Hippocampal formation (tissue), 2 donors: ENCODE results near the gene SSNA1.
A peak's percentile ranks its signal among the peaks of the same experiment; 100 is the strongest.

ENCODE experiments used
- DNase-seq, 2 donors: peaks; one replicate each; lab custom pipeline; 2025; lab: John Stamatoyannopoulos, UW

The SSNA1 gene

DNA sequence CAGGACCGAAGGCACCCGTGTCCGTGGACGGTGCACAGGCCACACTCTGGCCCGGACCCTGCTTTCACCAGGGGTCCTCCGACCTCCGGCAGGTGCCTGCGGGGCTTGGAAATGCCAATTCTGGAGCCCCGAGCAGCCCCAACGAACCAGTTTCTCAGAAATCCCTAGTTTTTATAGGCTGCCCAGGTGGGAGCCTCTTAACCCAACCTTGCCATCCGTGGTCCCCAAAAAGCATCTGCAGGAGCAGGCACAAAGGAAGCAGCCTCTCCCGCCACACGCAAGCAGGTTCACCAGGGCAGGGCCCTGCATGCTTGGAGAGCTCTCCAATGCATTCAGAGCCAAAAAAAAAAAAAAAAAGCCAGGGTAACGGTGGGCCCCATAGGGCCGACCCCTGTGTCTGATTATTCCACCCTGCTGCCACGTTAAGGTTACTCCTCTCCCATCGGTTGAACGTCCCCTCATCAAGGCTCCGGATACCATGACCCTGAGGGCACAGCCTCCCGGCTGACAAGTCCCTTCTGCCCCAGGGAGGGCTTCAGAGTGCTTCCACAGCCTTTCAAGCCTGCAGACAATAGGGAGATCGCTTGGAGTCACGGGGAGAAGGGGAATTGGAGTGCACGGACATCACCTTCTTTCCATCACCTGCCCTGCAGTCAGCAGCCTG is 12.9 kb downstream of the SSNA1 start:
- DNase-seq: no peak

DNA sequence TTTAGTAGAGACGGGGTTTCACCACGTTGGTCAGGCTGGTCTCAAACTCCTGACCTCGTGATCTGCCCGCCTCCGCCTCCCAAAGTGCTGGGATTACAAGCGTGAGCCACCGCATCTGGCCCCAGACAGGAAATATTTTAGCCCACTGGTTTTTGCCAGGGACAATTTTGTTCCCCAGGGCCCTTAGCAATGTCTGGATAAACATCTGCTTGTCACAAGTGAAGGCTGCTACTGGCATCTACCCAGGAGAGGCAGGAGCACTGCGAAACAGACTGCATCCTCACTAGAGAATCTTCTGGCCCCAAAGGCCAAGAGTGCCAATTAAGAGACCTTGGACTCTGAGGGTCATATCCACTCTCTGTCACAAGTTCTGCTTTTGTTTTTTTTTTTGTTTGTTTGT is 14.5 kb downstream of the SSNA1 start:
- DNase-seq: no peak

DNA sequence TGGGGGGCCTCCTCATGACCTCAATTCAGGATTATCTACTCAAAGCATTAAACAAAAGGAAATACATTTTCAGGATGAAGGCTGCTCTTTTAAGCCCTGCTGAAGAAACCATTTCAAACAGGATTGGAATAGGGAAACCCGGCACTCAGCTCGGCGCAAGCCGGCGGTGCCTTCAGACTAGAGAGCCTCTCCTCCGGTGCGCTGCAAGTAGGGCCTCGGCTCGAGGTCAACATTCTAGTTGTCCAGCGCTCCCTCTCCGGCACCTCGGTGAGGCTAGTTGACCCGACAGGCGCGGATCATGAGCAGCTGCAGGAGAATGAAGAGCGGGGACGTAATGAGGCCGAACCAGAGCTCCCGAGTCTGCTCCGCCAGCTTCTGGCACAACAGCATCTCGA is 16.3 kb downstream of the SSNA1 start:
- no peak for DNase-seq

DNA sequence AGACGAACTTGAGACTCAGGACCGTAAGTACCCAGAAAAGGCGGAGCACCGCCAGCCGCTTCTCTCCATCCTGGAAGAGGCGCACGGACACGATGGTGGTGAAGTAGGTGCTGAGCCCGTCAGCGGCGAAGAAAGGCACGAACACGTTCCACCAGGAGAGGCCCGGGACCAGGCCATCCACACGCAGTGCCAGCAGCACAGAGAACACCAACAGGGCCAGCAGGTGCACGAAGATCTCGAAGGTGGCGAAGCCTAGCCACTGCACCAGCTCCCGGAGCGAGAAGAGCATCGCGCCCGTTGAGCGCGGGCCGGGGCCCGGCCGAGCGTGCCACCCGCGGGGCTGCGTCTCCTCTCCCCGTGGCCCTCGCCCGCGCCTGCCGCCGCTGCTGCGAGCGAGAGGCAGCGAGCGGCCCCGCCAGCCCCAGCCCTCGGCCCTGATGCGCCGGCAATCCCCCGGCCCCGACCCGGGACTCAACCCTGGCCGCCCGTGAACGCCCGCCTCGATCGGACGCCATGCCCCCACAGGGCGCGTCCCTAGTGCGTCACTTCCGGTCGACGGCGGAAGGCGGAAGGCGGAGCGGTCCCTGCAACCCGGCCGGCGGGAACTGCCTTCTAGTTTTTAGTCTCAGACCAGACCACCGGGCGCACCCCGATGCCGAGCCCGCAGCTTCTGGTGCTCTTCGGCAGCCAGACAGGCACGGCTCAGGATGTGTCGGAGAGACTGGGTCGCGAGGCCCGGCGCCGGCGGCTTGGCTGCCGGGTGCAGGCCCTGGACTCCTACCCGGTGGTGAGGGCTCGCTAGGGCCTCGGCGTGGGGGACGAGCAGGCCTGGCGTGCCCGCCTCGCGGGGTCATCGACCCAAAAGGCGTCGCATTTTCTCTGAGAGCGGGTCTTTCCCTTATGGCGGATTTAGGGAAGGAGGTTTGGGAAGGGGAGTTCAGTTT is 16.9 kb downstream of the SSNA1 start, which contains the start of the genes NDOR1 and TMEM203:
NDOR1 (plus strand) TSS at position 575 of the 944 bp plus-strand sequence; CDS start at position 653, 78 bp downstream.
TMEM203 (minus strand) TSS at position 523 of the 944 bp plus-strand sequence; CDS start at position 289, 234 bp downstream.
- peak; percentile 73 to 90 for DNase-seq

DNA sequence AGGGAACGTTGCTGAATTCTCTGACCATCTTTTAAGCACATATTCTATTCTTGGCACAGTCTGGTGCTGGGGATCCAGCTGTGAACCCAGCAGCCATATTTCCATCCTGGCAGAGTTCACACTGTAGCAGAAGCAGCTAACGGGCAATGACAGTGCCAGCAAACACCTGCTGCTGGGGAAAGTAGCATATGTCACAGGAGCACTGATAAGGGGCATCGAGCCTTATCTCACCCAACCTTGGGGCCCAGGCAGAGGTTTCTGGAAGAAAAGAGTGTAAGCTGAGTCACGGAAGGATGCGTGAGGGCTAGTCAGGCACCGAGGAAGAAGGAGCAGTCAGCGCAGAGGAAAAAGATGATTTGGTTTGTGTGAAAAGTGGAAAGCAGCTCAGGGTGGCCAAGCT is 18.1 kb downstream of the SSNA1 start:
- no peak for DNase-seq

DNA sequence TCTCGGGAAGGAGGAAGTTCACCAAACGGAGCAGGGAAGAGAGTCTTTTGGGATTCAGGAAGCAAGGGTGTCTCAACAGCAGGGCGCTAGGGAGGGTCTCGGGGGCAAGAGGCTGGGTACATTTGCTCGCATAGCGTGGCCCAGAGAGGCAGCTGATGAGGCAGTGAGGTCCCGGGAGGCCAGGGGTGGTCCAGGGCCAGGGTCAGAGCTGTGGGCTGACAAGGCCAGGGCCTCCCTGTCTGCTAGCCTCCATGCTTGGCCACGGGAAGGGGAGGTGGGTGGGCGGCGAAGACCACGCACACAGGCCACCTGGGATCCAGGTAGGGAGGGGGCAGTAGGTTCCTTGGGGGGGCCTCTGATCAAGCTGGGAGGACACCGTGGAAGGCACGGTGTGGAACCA is 23.1 kb downstream of the SSNA1 start:
- DNase-seq: no peak

DNA sequence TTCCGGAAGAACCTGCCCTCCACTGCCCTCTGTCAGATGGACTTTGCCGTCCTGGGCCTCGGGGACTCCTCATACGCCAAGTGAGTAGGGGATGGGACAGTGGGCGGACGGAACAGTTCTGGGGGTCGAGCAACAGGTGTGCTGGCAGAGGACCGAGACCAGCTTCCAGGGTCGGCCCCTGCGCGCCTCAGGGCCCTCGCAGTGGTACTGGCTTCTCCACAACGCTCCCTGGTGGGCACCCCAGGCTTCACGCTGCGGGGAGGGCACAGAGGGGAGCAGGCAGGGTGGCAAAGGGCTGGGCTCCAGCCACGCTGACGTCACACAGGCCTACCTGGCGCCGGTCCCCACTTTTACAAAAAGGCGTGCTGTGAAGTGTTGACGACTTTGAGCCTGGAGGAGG is 24.0 kb downstream of the SSNA1 start:
- no peak for DNase-seq

- DNase-seq: no peak
Measured at GRCh38 chr9:137213160-137214060, 24.9 kb downstream of the SSNA1 start.

GRCh38 chr9:137214620-137215019 is 26.1 kb downstream of the SSNA1 start:
- no peak for DNase-seq

DNA sequence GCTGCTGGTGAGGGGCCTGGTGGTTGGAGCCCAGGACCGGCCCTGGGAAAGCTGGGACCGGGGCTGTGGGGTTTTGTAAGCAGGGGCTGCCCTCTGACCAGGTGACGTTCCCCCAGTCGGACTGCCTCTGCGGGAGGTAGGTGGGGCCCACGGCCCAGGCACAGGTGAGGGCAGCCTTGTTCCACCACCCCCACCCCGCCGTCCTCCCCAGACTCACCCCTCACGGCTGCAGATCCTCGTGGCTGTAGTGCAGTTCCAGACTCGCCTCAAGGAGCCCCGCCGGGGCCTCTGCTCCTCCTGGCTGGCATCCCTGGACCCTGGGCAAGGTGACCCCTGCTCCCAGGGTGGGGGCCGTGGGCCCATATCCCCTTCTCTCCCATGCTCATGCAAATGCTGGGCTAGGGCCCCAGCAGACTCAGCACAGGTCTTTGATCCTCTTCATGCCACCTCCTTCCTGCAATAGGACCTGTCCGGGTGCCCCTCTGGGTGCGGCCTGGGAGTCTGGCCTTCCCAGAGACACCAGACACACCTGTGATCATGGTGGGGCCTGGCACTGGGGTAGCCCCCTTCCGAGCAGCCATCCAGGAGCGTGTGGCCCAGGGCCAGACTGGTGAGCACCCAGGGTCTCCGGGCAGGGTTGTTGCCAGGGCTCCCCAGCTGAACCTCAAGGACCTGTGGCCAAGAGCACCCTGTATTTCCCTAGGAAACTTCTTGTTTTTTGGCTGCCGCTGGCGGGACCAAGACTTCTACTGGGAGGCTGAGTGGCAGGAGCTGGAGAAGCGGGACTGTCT is 26.9 kb downstream of the SSNA1 start:
- no peak for DNase-seq

- DNase-seq: no peak
Measured at GRCh38 chr9:137216188-137216965, 27.9 kb downstream of the SSNA1 start.

- no peak for DNase-seq
Measured at GRCh38 chr9:137217276-137218211, 29.1 kb downstream of the SSNA1 start.

GRCh38 chr9:137218212-137218753 is 29.8 kb downstream of the SSNA1 start:
- DNase-seq: no peak

- DNase-seq: no peak
Measured at GRCh38 chr9:137218754-137219271, 30.3 kb downstream of the SSNA1 start.

DNA sequence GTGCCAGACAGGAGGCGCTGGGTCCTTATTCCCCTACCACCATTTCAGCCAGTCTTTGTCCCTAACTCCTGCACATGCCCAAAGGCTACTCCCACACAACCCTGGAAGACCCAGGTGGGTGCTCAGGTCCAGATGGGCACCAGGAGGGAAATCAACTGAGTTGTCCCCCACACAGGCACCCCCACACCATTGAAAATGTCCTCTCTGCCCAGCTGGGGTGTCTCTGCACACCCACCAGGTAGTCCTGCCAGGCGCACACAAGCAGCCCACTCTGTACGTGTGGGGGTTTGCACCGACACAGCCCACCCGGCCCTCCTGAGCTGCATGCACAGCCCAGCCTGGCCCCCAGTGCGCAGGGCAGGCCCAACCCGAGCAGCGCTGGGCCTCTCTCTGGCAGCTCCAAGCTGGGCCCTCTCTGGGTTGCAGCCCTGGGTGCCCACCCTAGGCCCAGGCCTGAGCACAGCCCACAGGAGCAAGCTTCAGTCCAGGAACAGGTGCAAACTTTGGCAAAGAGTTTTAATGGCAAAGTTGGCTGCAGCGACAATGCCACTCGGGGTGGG is 31.4 kb downstream of the SSNA1 start:
- no peak for DNase-seq

GRCh38 chr9:137220317-137221094 is 32.0 kb downstream of the SSNA1 start:
- no peak for DNase-seq

DNA sequence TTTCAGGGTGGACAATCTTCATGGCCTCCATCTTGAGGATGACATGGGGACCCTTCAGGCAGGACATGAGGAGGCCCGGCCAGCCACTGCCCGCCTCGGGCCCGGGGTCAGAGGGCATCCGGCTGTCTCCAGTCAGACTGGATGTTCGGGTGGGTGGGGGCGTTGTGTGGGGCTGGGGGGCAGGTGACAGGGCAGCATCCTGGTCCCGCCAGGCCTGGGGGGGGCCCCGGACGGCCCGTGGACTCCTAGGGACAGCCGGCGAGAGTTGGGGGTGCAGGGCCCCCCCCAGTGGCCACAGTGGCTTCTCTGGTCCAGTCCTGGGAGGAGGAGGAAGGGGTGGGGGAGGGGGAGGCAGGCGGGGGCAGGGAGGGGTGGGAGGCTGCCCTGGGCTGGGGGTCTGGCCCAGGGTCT is 32.6 kb downstream of the SSNA1 start:
- DNase-seq: no peak
